Lower leg skin (tissue), 4 donors: Measurements from ENCODE around the gene MPST. TPM values are rescaled to one million over a fixed set of nuclear protein-coding genes. Genes with fewer than 3 reads are reported as not detected.

ENCODE experiments used
- DNase-seq, 2 donors: peaks; one replicate each; pipeline ENCODE4 v3.0.0-alpha.2; 2019; ENCODE audit warnings: low spot score in 2 of 2
- H3K4me3 ChIP-seq: fragments of 200-600 bp; sonication (generic); 2 replicates; pipeline ENCODE4 v1.5.1; 2017; ENCODE audit warnings: mild to moderate bottlenecking, low read depth; ENCODE audit not compliant: poor library complexity, severe bottlenecking
- POLR2A ChIP-seq, 2 donors: fragments of 450-650 bp; IDR thresholded peaks; one replicate each; pipeline ENCODE4 v1.6.1; 2016 to 2017; ENCODE audit warnings: antibody characterized with exemption in 2 of 2, mild to moderate bottlenecking in 1 of 2, moderate library complexity in 1 of 2
- WGBS, 2 donors: methylation state at CpG; one replicate each; pipeline ENCODE4 v1.1.5; 2018; 5-methylcytosine and 5-hydroxymethylcytosine counted together
- intact Hi-C: fragments of 100-400 bp; cut with DNase I; formaldehyde crosslinking; loops from one replicate; pipeline ENCODE4 v1.15.0; 2023; ENCODE audit warnings: low total_unique reads
- total RNA-seq, 4 donors: library from RNA; depleted of rRNA; stranded (reverse); fragments of >200 nt; gene quantifications; one replicate each; pipeline ENCODE4 v1.1.0, GENCODE V29; 2016
- TF ChIP-seq, protein P1 (sequence below), 3 donors: fragments of 450-650 bp; IDR thresholded peaks; one replicate each; pipeline ENCODE4 v1.5.1; 2016; ENCODE audit warnings: antibody characterized with exemption in 3 of 3, mild to moderate bottlenecking in 3 of 3, moderate library complexity in 2 of 3

MPST gene
- total RNA-seq, 4 donors from 2014 or later = 225 to 336 (median 276) TPM

DNA sequence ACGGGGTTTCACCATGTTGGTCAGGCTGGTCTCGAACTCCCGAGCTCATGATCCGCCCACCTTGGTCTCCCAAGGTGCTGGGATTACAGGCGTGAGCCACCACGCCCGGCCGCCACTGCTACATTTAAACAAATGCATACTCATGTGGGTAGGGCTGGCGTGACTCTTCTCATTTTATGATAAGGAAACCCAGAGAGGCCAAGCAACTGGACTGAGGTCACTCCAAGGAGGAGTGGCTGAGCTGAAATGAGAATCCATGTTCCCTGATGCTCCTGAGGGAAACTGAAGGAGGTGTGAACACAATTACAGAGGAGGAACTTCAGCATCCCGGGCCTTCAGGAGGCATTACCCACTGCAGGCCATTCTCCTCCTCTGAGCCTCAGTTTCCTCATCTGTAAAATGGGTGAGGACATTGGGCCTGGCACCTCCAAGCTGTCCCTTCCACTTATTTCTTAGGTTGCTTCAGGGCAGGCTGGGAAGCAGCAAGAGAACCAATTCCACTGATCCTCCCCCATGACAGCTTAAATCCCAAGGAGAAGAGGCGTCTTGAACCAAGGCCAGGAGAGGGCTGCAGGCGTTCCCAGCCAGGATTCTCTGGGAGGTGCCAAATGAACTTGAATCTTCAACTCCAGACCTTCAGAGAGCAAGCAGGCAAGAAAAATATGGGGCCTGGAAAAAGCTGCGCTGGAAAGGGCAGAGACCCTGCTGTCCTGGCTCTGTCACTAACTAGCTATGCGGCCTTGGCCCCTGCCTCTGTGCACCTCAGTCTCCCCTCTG, 3.2 kb upstream of the MPST start:
- TF ChIP-seq, protein P1, sequence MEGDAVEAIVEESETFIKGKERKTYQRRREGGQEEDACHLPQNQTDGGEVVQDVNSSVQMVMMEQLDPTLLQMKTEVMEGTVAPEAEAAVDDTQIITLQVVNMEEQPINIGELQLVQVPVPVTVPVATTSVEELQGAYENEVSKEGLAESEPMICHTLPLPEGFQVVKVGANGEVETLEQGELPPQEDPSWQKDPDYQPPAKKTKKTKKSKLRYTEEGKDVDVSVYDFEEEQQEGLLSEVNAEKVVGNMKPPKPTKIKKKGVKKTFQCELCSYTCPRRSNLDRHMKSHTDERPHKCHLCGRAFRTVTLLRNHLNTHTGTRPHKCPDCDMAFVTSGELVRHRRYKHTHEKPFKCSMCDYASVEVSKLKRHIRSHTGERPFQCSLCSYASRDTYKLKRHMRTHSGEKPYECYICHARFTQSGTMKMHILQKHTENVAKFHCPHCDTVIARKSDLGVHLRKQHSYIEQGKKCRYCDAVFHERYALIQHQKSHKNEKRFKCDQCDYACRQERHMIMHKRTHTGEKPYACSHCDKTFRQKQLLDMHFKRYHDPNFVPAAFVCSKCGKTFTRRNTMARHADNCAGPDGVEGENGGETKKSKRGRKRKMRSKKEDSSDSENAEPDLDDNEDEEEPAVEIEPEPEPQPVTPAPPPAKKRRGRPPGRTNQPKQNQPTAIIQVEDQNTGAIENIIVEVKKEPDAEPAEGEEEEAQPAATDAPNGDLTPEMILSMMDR (IDR thresholded peaks at IDR 0.05) = no peak
- no peak for TF ChIP-seq POLR2A (IDR thresholded peaks at IDR 0.05)
- 88 to 90% methylated on average over 14 of the region's 14 CpGs for WGBS, 2 donors
- DNase-seq = no peak
- intact Hi-C loops = no loop called here
- H3K4me3 ChIP-seq = no peak overlapping the region

DNA sequence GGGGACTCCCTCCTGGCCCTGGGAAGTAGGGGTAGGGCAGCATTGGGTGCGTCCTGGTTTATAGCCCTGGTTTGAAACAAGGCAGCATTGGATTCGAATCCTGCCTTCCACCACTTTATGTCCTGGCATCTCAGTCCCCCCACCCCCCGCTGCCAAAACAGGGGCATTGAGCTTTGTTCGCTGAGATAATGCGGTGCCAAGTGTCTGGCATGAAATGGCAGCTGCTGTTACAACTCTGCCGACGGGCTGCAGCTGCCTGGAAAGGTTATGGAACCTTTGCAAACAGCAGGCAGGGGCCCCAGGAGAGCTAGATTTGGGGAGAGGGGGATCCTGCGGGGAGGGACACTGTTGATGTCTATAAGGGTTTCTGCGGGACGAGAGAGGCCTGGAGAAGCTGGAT, 2.2 kb upstream of the MPST start:
- H3K4me3 ChIP-seq = no peak overlapping the region
- WGBS, 2 donors = 84 to 90% methylated on average over 10 of the region's 10 CpGs
- TF ChIP-seq POLR2A (IDR thresholded peaks at IDR 0.05) = no peak
- TF ChIP-seq, protein P1 (IDR thresholded peaks at IDR 0.05) = no peak
- intact Hi-C loops = no loop called here
- no peak for DNase-seq

DNA sequence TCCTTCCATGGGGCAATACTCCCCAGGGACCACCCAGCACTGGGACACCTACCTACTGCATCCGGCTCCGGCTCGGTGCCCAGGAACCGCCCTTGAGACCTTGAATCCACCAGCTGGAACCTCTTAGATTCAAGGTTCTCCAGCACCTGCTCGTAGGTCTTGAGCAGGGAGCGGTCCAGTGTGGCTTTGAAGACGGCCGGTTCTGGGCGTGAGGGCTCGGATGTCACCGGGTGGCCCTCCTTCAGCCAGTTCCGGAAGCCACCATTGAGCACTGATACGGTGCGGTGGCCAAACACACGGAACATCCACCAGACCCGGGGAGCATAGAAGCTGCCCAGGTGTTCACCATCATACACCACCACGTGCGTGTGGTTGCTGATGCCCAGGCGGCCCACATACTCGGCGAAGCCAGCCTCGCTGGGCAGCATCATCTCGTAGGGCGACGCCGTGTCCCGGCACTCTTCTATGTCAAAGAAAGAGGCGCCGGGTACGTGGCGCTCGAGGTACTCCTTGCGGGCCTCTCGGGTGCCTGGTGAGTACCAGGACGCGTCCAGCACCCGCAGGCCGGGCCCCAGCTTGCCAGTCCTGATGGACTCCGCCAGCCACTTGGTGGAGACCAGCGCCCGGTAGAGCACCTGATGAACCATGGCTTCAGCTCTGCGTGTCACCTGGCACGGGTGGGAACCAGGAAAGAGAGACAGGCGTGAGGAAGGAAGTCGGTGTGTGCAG, 1.3 kb upstream of the MPST start:
- WGBS, 2 donors = 72 to 75% methylated on average over 42 to 45 of the region's 45 CpGs
- TF ChIP-seq, protein P1 (IDR thresholded peaks at IDR 0.05) = no peak
- intact Hi-C loops = no loop called here
- no peak for DNase-seq
- H3K4me3 ChIP-seq = peak overlapping the region; percentile 91

DNA sequence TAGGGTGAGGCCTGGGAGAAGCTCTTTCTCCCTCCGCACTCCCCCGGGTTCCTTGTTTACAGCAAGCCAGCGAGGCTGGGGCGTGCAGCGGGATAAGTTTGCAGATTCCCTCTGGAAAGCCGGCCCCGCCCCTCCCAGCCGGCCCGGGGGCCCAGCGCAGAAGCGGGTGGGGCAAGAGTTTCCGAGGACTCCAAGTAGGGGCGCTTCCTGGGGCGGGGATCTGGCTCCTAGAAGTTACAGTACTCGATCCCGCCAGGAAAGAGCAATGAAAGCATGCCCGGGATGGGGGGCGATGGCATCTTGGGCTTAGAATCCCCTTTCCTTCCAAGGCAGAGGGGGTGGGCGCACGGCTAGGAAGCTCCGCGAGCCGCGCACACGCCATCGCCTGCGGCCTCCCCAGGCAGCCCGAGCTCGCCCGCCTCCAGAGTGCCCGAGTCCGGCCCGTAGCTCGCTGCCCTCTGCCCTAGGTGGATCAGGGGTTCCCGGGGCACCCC, 680 bp upstream of the MPST start:
- 3 to 12% methylated on average over 17 to 20 of the region's 35 CpGs for WGBS, 2 donors
- peak overlapping the region; percentile 91 for H3K4me3 ChIP-seq
- intact Hi-C loops = no loop called here
- DNase-seq = peak; percentile 43 to 93
- TF ChIP-seq POLR2A (IDR thresholded peaks at IDR 0.05) = no peak
- TF ChIP-seq, protein P1 (IDR thresholded peaks at IDR 0.05) = no peak

DNA sequence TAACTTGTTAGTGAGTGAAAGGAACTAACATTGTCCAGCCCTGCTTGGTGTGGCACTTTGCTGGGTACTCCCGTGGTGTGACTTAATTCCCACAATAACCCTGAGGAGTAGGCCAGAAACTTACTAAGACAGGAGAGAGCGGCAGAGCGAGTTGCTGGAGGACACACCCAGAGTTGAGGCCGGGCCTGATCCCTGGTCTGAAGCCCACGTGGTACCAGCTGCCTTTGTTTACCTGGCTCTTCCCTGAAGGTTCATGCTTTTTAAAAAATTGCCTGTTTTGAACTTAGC, 594 bp downstream of the MPST start:
- peak in 1 of 2 donors; percentile 90 for DNase-seq

More for the DNA sequence above, 594 bp downstream of the MPST start:
- TF ChIP-seq POLR2A (IDR thresholded peaks at IDR 0.05) = no peak
- TF ChIP-seq, protein P1 (IDR thresholded peaks at IDR 0.05) = no peak
- intact Hi-C loops = no loop called here
- 0 to 3% methylated on average over 5 of the region's 5 CpGs for WGBS, 2 donors
- H3K4me3 ChIP-seq = peak overlapping the region; percentile 91
